H1 (cell line): ENCODE data around the gene KCNIP3.

Source experiments
- BACH1 ChIP-seq: IDR thresholded peaks from 2 replicates; pipeline ENCODE4 v1.6.1; 2012; ENCODE audit warnings: low read length, improper control_type of control experiment
- CEBPB ChIP-seq: IDR thresholded peaks from 2 replicates; pipeline ENCODE4 v1.6.1; 2012; ENCODE audit warnings: low read depth, low read length
- EZH2 ChIP-seq: fragments of 200-600 bp; sonication (generic); IDR thresholded peaks from 2 replicates; pipeline ENCODE4 v1.7.1; 2012; ENCODE audit warnings: low read depth, mild to moderate bottlenecking, moderate library complexity, low read length, inconsistent platforms; ENCODE audit not compliant: severe bottlenecking
- GTF2F1 ChIP-seq: IDR thresholded peaks from 2 replicates; pipeline ENCODE4 v1.6.1; 2012; ENCODE audit warnings: low read depth, low read length, improper control_type of control experiment, borderline replicate concordance
- HDAC6 ChIP-seq: IDR thresholded peaks from one replicate; pipeline ENCODE4 v1.7.1; 2012; ENCODE audit warnings: low read depth, mild to moderate bottlenecking, inconsistent platforms, low read length, moderate library complexity
- POLR2A ChIP-seq, 2 experiments: IDR thresholded peaks; 1 replicate in 1 of 2; 2 replicates in 1 of 2; pipeline ENCODE4 v1.6.1; 2011; ENCODE audit warnings: low read depth in 2 of 2, low read length in 2 of 2, mild to moderate bottlenecking in 2 of 2; ENCODE audit errors: control extremely low read depth in 1 of 2
- RFX5 ChIP-seq: IDR thresholded peaks from 2 replicates; pipeline ENCODE4 v1.6.1; 2011; ENCODE audit warnings: low read depth, low read length, improper control_type of control experiment, borderline replicate concordance
- SIN3A ChIP-seq, 2 experiments: IDR thresholded peaks in 1 of 2; conservative IDR thresholded peaks in 1 of 2; 2 replicates each; pipeline ENCODE4 v1.6.1; 2011 to 2012; ENCODE audit warnings: low read length in 2 of 2, improper control_type of control experiment in 1 of 2, low read depth in 1 of 2, mild to moderate bottlenecking in 1 of 2
- SUZ12 ChIP-seq: fragments of 200-600 bp; sonication (generic); IDR thresholded peaks from 2 replicates; pipeline ENCODE4 v1.6.1; 2012; ENCODE audit warnings: mild to moderate bottlenecking, inconsistent platforms, low read length, moderate library complexity, mixed read lengths
- ZNF274 ChIP-seq: IDR thresholded peaks from 2 replicates; pipeline ENCODE4 v1.7.0; 2012; ENCODE audit warnings: low read length, borderline replicate concordance; ENCODE audit errors: extremely low read depth
- TF ChIP-seq, protein P1 (sequence below), 3 experiments: IDR thresholded peaks; 1 replicate in 2 of 3; 2 replicates in 1 of 3; pipeline versions ENCODE4 v1.5.1 to v1.6.1; 2011; ENCODE audit warnings: low read length in 3 of 3, mild to moderate bottlenecking in 3 of 3, inconsistent platforms in 2 of 3, low read depth in 1 of 3, moderate library complexity in 1 of 3; ENCODE audit not compliant: insufficient read depth in 1 of 3; ENCODE audit errors: control extremely low read depth in 1 of 3

DNA sequence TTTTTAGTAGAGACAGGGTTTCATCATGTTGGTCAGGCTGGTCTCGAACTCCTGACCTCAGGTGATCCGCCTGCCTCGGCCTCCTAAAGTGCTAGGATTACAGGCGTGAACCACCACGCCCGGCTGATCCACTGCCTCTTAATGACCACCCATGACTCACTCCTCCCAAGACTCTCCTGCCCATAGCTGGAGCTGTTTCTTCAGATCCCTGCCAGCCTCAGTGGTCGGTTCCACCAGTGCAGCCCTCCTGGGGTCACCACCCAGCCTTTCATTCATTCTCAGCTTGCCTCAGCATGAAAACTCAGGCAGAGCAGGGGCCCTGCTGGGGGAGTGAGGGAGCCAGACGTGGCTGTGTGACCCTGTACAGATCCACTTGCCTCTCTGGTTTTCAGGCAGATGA lies 12.5 kb downstream of the KCNIP3 start:
- no peak for TF ChIP-seq POLR2A (IDR thresholded peaks at IDR 0.05; ENCODE audit: control extremely low read depth in 1 of 2, low read depth in 2 of 2, low read length in 2 of 2)
- TF ChIP-seq EZH2: no peak
- TF ChIP-seq BACH1: no peak
- no peak for TF ChIP-seq HDAC6
- no peak for TF ChIP-seq RFX5
- TF ChIP-seq ZNF274: no peak
- TF ChIP-seq SUZ12: no peak
- TF ChIP-seq, protein P1, sequence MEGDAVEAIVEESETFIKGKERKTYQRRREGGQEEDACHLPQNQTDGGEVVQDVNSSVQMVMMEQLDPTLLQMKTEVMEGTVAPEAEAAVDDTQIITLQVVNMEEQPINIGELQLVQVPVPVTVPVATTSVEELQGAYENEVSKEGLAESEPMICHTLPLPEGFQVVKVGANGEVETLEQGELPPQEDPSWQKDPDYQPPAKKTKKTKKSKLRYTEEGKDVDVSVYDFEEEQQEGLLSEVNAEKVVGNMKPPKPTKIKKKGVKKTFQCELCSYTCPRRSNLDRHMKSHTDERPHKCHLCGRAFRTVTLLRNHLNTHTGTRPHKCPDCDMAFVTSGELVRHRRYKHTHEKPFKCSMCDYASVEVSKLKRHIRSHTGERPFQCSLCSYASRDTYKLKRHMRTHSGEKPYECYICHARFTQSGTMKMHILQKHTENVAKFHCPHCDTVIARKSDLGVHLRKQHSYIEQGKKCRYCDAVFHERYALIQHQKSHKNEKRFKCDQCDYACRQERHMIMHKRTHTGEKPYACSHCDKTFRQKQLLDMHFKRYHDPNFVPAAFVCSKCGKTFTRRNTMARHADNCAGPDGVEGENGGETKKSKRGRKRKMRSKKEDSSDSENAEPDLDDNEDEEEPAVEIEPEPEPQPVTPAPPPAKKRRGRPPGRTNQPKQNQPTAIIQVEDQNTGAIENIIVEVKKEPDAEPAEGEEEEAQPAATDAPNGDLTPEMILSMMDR (IDR thresholded peaks at IDR 0.05; ENCODE audit: control extremely low read depth in 1 of 3, insufficient read depth in 1 of 3, low read depth in 1 of 3, low read length in 3 of 3): no peak
- no peak for TF ChIP-seq GTF2F1
- TF ChIP-seq SIN3A (conservative IDR thresholded peaks at IDR 0.05 in 1 of 2, IDR thresholded peaks at IDR 0.05 in 1 of 2; ENCODE audit: low read depth in 1 of 2, low read length in 2 of 2): no peak
- no peak for TF ChIP-seq CEBPB
